ENCODE results near the gene SUCLG1.

GRCh38 chr2:84494070-84494469 lies 35.0 kb upstream of the SUCLG1 start:
- no peak for TF ChIP-seq YY1 (IDR thresholded peaks at IDR 0.05; ENCODE audit: insufficient read depth, insufficient read length)
- no peak for TF ChIP-seq SUZ12 (IDR thresholded peaks at IDR 0.05; ENCODE audit: extremely low read depth, insufficient read depth, insufficient read length)
- TF ChIP-seq ZNF274 (IDR thresholded peaks at IDR 0.05; ENCODE audit: low read depth, low read length): no peak

Measured in NT2/D1 (cell line).